ENCODE data around the gene CPZ.

The CPZ gene

DNA sequence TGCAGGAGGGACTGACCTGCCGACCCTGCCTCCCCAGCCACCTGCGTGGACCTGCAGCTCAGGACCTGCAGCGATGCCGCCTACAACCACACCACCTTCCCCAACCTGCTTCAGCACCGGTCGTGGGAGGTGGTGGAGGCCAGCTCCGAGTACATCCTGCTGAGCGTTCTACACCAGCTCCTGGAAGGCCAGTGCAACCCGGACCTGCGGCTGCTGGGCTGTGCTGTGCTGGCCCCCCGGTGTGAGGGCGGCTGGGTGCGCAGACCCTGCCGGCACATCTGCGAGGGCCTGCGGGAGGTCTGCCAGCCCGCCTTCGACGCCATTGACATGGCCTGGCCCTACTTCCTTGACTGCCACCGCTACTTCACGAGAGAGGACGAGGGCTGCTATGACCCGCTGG lies 8.5 kb downstream of the CPZ start:
- no peak for DNase-seq (ENCODE audit: extremely low spot score)
- TF ChIP-seq FOXK2 (IDR thresholded peaks at IDR 0.05) (no peak), FOXA1 (IDR thresholded peaks at IDR 0.05) (no peak), CTBP1 (IDR thresholded peaks at IDR 0.05; ENCODE audit: borderline replicate concordance) (no peak), ELF4 (IDR thresholded peaks at IDR 0.05) (no peak), SUZ12 (IDR thresholded peaks at IDR 0.05) (no peak), FOXM1 (IDR thresholded peaks at IDR 0.05; ENCODE audit: borderline replicate concordance) (no peak), TARDBP (IDR thresholded peaks at IDR 0.05) (no peak), LEF1 (IDR thresholded peaks at IDR 0.05; ENCODE audit: borderline replicate concordance) (no peak), ARNT (IDR thresholded peaks at IDR 0.05) (no peak), NFRKB (IDR thresholded peaks at IDR 0.05) (no peak), ZNF384 (IDR thresholded peaks at IDR 0.05) (no peak), L3MBTL2 (conservative IDR thresholded peaks at IDR 0.05) (no peak), HDGF (IDR thresholded peaks at IDR 0.05; ENCODE audit: borderline replicate concordance) (no peak)
- TF ChIP-seq, protein P1, sequence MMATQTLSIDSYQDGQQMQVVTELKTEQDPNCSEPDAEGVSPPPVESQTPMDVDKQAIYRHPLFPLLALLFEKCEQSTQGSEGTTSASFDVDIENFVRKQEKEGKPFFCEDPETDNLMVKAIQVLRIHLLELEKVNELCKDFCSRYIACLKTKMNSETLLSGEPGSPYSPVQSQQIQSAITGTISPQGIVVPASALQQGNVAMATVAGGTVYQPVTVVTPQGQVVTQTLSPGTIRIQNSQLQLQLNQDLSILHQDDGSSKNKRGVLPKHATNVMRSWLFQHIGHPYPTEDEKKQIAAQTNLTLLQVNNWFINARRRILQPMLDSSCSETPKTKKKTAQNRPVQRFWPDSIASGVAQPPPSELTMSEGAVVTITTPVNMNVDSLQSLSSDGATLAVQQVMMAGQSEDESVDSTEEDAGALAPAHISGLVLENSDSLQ (IDR thresholded peaks at IDR 0.05), result no peak
- POLR2A ChIA-PET, result no interaction called here
- CTCF ChIA-PET, result interaction anchor here (0.9 kb wide), 1 partner anchor 13 kb away, joined by 4 read pairs; no protein-coding TSS in a partner anchor

DNA sequence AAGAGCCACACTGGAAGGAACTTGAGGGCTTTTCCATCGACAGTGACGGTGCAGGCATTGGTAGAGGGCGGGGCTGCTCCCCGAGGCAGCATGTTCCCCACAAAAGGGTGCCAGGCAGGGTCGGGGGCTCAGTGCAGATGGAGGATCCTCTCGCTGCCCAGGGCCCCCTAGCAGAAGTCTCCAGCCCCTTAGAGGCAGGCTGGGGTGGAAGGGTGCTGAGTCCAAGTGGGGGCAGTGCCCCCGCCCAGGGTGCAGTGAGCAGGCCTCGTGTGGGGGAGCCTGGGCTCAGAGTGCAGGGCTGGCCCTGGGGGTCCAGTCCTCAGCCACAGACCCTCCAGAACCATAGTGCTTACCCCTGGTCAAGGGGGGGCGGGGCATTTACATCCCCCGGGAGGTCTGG lies 9.0 kb downstream of the CPZ start:
- ChIA-PET CTCF (no interaction called here), POLR2A (no interaction called here)
- DNase-seq (ENCODE audit: extremely low spot score), result no peak
- TF ChIP-seq TARDBP (IDR thresholded peaks at IDR 0.05) (no peak), SUZ12 (IDR thresholded peaks at IDR 0.05) (no peak), ZNF384 (IDR thresholded peaks at IDR 0.05) (no peak), NFRKB (IDR thresholded peaks at IDR 0.05) (no peak)

DNA sequence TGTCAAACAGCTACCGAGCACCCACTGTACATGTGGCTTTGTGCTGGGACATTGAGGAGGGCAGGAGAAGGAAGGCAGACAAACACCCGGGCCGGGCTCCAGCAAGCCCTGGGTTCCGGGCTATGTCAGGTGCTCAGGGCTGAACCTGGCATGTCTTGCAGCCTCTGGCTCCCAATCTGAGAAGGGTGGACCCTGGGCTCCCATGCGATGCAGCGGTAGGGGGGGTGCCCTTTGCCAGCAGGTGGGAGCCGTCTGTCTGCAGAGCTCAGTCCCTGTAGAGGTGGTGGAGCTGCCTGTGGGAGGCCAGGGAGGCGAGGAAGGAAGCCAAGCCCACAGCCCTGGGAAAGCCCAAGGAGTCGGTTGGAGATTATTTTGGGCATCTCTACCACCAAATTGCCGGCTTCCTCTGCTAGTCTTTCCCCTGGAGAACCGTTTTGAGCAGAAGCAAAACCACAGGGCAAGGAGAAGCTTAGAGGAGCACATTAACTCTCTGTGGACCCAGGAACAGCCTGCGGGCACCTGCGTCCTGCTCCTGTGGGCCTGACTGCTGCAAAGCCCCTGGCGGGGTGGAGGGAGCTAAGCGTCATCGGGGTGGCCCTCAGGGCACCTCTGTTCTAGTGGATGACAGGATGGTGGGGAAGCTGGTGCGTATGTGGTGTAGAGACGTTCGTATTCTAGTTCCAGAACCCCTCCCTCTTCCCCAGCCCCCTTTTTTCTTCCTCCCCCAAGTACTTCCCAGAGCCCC lies 10.3 kb downstream of the CPZ start:
- ChIA-PET CTCF (no interaction called here), POLR2A (no interaction called here)
- no peak for TF ChIP-seq FOXK2 (IDR thresholded peaks at IDR 0.05)
- TF ChIP-seq FOXA1 (IDR thresholded peaks at IDR 0.05), result no peak
- TF ChIP-seq, protein P1 (IDR thresholded peaks at IDR 0.05), result no peak
- no peak for TF ChIP-seq TARDBP (IDR thresholded peaks at IDR 0.05)
- no peak for TF ChIP-seq L3MBTL2 (conservative IDR thresholded peaks at IDR 0.05)
- no peak for TF ChIP-seq ZNF384 (IDR thresholded peaks at IDR 0.05)
- no peak for TF ChIP-seq BHLHE40 (IDR thresholded peaks at IDR 0.05; ENCODE audit: borderline replicate concordance)
- no peak for TF ChIP-seq NFRKB (IDR thresholded peaks at IDR 0.05)
- no peak for TF ChIP-seq ELF4 (IDR thresholded peaks at IDR 0.05)
- TF ChIP-seq HDGF (IDR thresholded peaks at IDR 0.05; ENCODE audit: borderline replicate concordance), result no peak
- no peak for TF ChIP-seq CTBP1 (IDR thresholded peaks at IDR 0.05; ENCODE audit: borderline replicate concordance)
- TF ChIP-seq SP1 (IDR thresholded peaks at IDR 0.05), result no peak
- TF ChIP-seq ARNT (IDR thresholded peaks at IDR 0.05), result no peak
- no peak for TF ChIP-seq FOXM1 (IDR thresholded peaks at IDR 0.05; ENCODE audit: borderline replicate concordance)
- TF ChIP-seq SUZ12 (IDR thresholded peaks at IDR 0.05), result no peak
- TF ChIP-seq LEF1 (IDR thresholded peaks at IDR 0.05; ENCODE audit: borderline replicate concordance), result no peak
- DNase-seq (ENCODE audit: extremely low spot score), result no peak

DNA sequence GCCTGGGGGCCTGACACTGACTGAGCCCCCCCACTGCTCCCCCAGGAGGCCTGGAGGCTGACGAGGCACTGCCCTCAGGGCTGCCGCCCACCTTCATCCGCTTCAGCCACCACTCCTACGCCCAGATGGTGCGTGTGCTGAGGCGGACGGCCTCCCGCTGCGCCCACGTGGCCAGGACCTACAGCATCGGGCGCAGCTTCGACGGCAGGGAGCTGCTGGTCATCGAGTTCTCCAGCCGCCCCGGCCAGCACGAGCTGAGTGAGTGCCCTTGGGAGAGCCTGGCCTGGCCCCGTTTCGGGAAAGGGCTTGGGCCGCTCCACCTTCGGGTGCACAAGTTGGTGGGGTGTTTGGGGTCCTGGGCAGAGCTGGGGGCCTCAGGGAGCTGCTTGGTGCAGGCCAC lies 11.4 kb downstream of the CPZ start:
- ChIA-PET CTCF (no interaction called here), POLR2A (no interaction called here)
- no peak for DNase-seq (ENCODE audit: extremely low spot score)
- TF ChIP-seq FOXM1 (IDR thresholded peaks at IDR 0.05; ENCODE audit: borderline replicate concordance), result no peak
- no peak for TF ChIP-seq ARNT (IDR thresholded peaks at IDR 0.05)
- TF ChIP-seq, protein P1 (IDR thresholded peaks at IDR 0.05), result no peak
- no peak for TF ChIP-seq LEF1 (IDR thresholded peaks at IDR 0.05; ENCODE audit: borderline replicate concordance)
- TF ChIP-seq L3MBTL2 (conservative IDR thresholded peaks at IDR 0.05), result peak; percentile 91

DNA sequence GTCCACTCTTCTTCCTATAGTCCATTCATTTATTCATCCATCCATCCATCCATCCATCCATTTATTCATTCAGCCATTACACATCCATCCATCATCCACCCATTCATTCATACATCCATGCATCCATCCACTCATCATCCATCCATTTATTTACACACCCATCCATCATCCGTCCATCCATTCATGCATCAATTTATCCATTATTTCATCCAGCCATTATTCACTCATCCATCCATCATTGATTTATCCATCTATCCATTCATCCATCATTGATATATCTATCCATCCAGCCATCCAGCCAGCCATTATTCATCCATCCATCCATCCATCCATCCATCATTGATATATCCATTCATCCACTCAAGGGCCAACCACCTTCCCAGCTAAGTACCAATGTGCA lies 12.7 kb downstream of the CPZ start:
- ChIA-PET POLR2A (no interaction called here), CTCF (no interaction called here)
- TF ChIP-seq TARDBP (IDR thresholded peaks at IDR 0.05) (peak; percentile 93), NFRKB (IDR thresholded peaks at IDR 0.05) (no peak), FOXA1 (IDR thresholded peaks at IDR 0.05) (no peak), SP1 (IDR thresholded peaks at IDR 0.05) (no peak)
- TF ChIP-seq, protein P1 (IDR thresholded peaks at IDR 0.05), result peak; percentile 54; the same call in 1 of the 2 replicates
- DNase-seq (ENCODE audit: extremely low spot score), result no peak

DNA sequence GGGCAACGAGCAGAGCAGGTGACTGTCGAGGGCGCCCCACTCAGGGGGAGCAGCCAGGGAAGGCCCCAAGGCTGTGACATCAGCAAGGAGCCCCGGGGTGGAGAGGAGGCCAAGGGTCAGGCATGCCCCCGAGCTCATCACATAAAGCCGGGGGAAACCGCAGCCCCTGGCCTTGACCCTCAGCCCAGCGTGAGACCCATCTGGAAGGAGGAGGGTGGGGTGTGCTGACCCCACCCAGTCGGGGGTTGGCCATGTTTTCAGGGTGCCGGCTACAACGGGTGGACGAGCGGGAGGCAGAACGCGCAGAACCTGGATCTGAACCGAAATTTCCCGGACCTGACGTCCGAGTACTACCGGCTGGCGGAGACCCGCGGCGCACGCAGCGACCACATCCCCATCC lies 13.9 kb downstream of the CPZ start:
- no peak for DNase-seq (ENCODE audit: extremely low spot score)
- CTCF ChIA-PET, result interaction anchor here (0.6 kb wide), 1 partner anchor 50 kb away, joined by 4 read pairs; no protein-coding TSS in a partner anchor
- POLR2A ChIA-PET, result no interaction called here
- no peak for TF ChIP-seq TARDBP (IDR thresholded peaks at IDR 0.05)
- TF ChIP-seq SUZ12 (IDR thresholded peaks at IDR 0.05), result no peak
- no peak for TF ChIP-seq LEF1 (IDR thresholded peaks at IDR 0.05; ENCODE audit: borderline replicate concordance)
- no peak for TF ChIP-seq ZNF384 (IDR thresholded peaks at IDR 0.05)
- TF ChIP-seq FOXM1 (IDR thresholded peaks at IDR 0.05; ENCODE audit: borderline replicate concordance), result no peak
- TF ChIP-seq SP1 (IDR thresholded peaks at IDR 0.05), result no peak
- TF ChIP-seq FOXA1 (IDR thresholded peaks at IDR 0.05), result no peak
- TF ChIP-seq ELF4 (IDR thresholded peaks at IDR 0.05), result no peak
- TF ChIP-seq, protein P1 (IDR thresholded peaks at IDR 0.05), result no peak
- TF ChIP-seq ARNT (IDR thresholded peaks at IDR 0.05), result no peak
- TF ChIP-seq L3MBTL2 (conservative IDR thresholded peaks at IDR 0.05), result no peak
- no peak for TF ChIP-seq BHLHE40 (IDR thresholded peaks at IDR 0.05; ENCODE audit: borderline replicate concordance)
- no peak for TF ChIP-seq NFRKB (IDR thresholded peaks at IDR 0.05)
- TF ChIP-seq FOXK2 (IDR thresholded peaks at IDR 0.05), result no peak
- no peak for TF ChIP-seq CTBP1 (IDR thresholded peaks at IDR 0.05; ENCODE audit: borderline replicate concordance)
- no peak for TF ChIP-seq HDGF (IDR thresholded peaks at IDR 0.05; ENCODE audit: borderline replicate concordance)
